Breast epithelium (tissue), 4 donors: ENCODE measurements around the gene RANGAP1. TPM values are rescaled to one million over a fixed set of nuclear protein-coding genes. Genes with fewer than 3 reads are reported as not detected.
A peak's percentile ranks its signal among the peaks of the same experiment; 100 is the strongest.

Experiments
- DNase-seq, 2 donors: peaks; one replicate each; pipeline ENCODE4 v3.0.0-alpha.2; 2019; ENCODE audit warnings: low spot score in 2 of 2
- H3K27ac ChIP-seq, 2 donors: fragments of 200-600 bp; sonication (generic) in 1 of 2; one replicate each; pipeline ENCODE4 v1.5.1; 2016 to 2019; ENCODE audit warnings: mild to moderate bottlenecking in 1 of 2
- H3K27me3 ChIP-seq, 2 donors: fragments of 200-600 bp; sonication (generic) in 1 of 2; one replicate each; pipeline versions ENCODE4 v1.5.1 to v1.6.0; 2017 to 2019; ENCODE audit warnings: control low read depth in 1 of 2, mild to moderate bottlenecking in 1 of 2
- H3K36me3 ChIP-seq: fragments of 200-600 bp; one replicate; pipeline ENCODE4 v1.5.1; 2019
- H3K4me1 ChIP-seq, 2 donors: fragments of 200-600 bp; sonication (generic); one replicate each; pipeline ENCODE4 v1.5.1; 2016 to 2019; ENCODE audit warnings: control low read depth in 1 of 2
- H3K4me3 ChIP-seq, 3 donors: fragments of 200-600 bp; sonication (generic); 1 replicate in 2 of 3; 2 replicates in 1 of 3; pipeline ENCODE4 v1.5.1; 2016 to 2019; ENCODE audit warnings: mild to moderate bottlenecking in 3 of 3, moderate library complexity in 2 of 3
- H3K9me3 ChIP-seq, 2 donors: fragments of 200-600 bp; sonication (generic) in 1 of 2; one replicate each; pipeline ENCODE4 v1.5.1; 2016 to 2019; ENCODE audit warnings: control low read depth in 1 of 2
- CTCF ChIP-seq, 3 donors: fragments of 450-650 bp; IDR thresholded peaks; one replicate each; pipeline ENCODE4 v1.5.1; 2016 to 2017; ENCODE audit warnings: antibody characterized with exemption in 3 of 3, mild to moderate bottlenecking in 3 of 3, moderate library complexity in 3 of 3
- POLR2A ChIP-seq: fragments of 450-650 bp; IDR thresholded peaks from one replicate; pipeline ENCODE4 v1.6.1; 2016; ENCODE audit warnings: antibody characterized with exemption, mild to moderate bottlenecking, moderate library complexity
- POLR2AphosphoS5 ChIP-seq, 3 donors: sonication (generic); formaldehyde crosslinking; IDR thresholded peaks; one replicate each; pipeline ENCODE4 v1.6.1; 2017; ENCODE audit warnings: antibody characterized with exemption in 3 of 3
- intact Hi-C: fragments of 100-400 bp; cut with DNase I; formaldehyde crosslinking; loops from one replicate; pipeline ENCODE4 v1.15.1; 2023; ENCODE audit warnings: low total_unique reads
- total RNA-seq, 3 donors: library from RNA; depleted of rRNA; stranded (reverse); fragments of >200 nt; gene quantifications; one replicate each; pipeline ENCODE4 v1.1.0, GENCODE V29; 2016

The RANGAP1 gene
- total RNA-seq, 3 donors from 2014 or later, result 29.8 to 54.1 (median 51.2) TPM

GRCh38 chr22:41237036-41237706 is 48.8 kb downstream of the RANGAP1 start:
- peak overlapping the region; percentile 41 to 87 (median 59) for H3K4me3 ChIP-seq
- intact Hi-C loops, result no loop called here
- no peaks in the 10 kb centered on the region for H3K36me3 ChIP-seq
- TF ChIP-seq POLR2AphosphoS5 (IDR thresholded peaks at IDR 0.05) (no peak), CTCF (IDR thresholded peaks at IDR 0.05) (no peak), POLR2A (no peak)
- H3K27ac ChIP-seq, result peak overlapping the region; percentile 69 to 74
- H3K9me3 ChIP-seq, result no peaks in the 10 kb centered on the region
- H3K27me3 ChIP-seq, result no peaks in the 10 kb centered on the region
- peaks cover 0 to 4% of the 10 kb centered on the region in 2 donors for H3K4me1 ChIP-seq
- no peak for DNase-seq

- Histone ChIP-seq H3K4me3 (no peak overlapping the region), H3K9me3 (no peaks in the 10 kb centered on the region), H3K27ac (no peak overlapping the region), H3K27me3 (no peaks in the 10 kb centered on the region), H3K4me1 (peaks cover 0 to 4% of the 10 kb centered on the region in 2 donors), H3K36me3 (no peaks in the 10 kb centered on the region)
- TF ChIP-seq POLR2A (no peak), CTCF (IDR thresholded peaks at IDR 0.05) (no peak), POLR2AphosphoS5 (IDR thresholded peaks at IDR 0.05) (no peak)
- intact Hi-C loops, result no loop called here
- DNase-seq, result no peak
Observed at GRCh38 chr22:41234815-41235695, 50.9 kb downstream of the RANGAP1 start.

GRCh38 chr22:41231369-41231768 is 54.6 kb downstream of the RANGAP1 start:
- H3K4me3 ChIP-seq, result no peak overlapping the region
- no peaks in the 10 kb centered on the region for H3K4me1 ChIP-seq
- peaks cover 8% of the 10 kb centered on the region for H3K36me3 ChIP-seq
- intact Hi-C loops, result no loop called here
- H3K9me3 ChIP-seq, result no peaks in the 10 kb centered on the region
- no peak overlapping the region for H3K27ac ChIP-seq
- no peak for DNase-seq
- no peaks in the 10 kb centered on the region for H3K27me3 ChIP-seq
- no peak for TF ChIP-seq CTCF (IDR thresholded peaks at IDR 0.05)
- no peak for TF ChIP-seq POLR2AphosphoS5 (IDR thresholded peaks at IDR 0.05)
- TF ChIP-seq POLR2A, result no peak

GRCh38 chr22:41230401-41230785 is 55.6 kb downstream of the RANGAP1 start:
- intact Hi-C loops, result no loop called here
- Histone ChIP-seq H3K4me3 (no peak overlapping the region), H3K27ac (no peak overlapping the region), H3K27me3 (no peaks in the 10 kb centered on the region), H3K36me3 (peaks cover 8% of the 10 kb centered on the region), H3K9me3 (no peaks in the 10 kb centered on the region), H3K4me1 (no peaks in the 10 kb centered on the region)
- DNase-seq, result no peak
- TF ChIP-seq POLR2AphosphoS5 (IDR thresholded peaks at IDR 0.05) (no peak), CTCF (IDR thresholded peaks at IDR 0.05) (no peak), POLR2A (no peak)
